RPMI7951 (cell line): Measurements from ENCODE around the gene FBXO30. TPM values are rescaled to one million over a fixed set of nuclear protein-coding genes. Genes with fewer than 3 reads are reported as not detected.

Experiments
- DNase-seq: peaks from one replicate; pipeline ENCODE4 v3.0.0-alpha.2; 2012; ENCODE audit warnings: low read depth
- total RNA-seq: library from RNA; depleted of rRNA; stranded (reverse); fragments of >200 nt; shearing (Covaris generic); gene quantifications from 2 replicates; pipeline ENCODE4 v1.2.3, GENCODE V29; 2014

FBXO30 gene
- total RNA-seq, 1 experiment from 2014 or later = 12.1 TPM

GRCh38 chr6:145819994-145820393, 5.4 kb upstream of the FBXO30 start:
- DNase-seq = no peak

- no peak for DNase-seq
Observed at GRCh38 chr6:145818796-145819195, 4.2 kb upstream of the FBXO30 start.

- DNase-seq = no peak
Observed at GRCh38 chr6:145816392-145816791, 1.8 kb upstream of the FBXO30 start.

GRCh38 chr6:145815309-145816274, 997 bp upstream of the FBXO30 start:
- peak; percentile 35 for DNase-seq

GRCh38 chr6:145814035-145814500, 527 bp downstream of the FBXO30 start:
- peak; percentile 60 for DNase-seq

GRCh38 chr6:145813285-145814034, 1.1 kb downstream of the FBXO30 start:
- DNase-seq = peak; percentile 73

- no peak for DNase-seq
Observed at GRCh38 chr6:145811741-145812140, 2.9 kb downstream of the FBXO30 start.

- no peak for DNase-seq
Observed at GRCh38 chr6:145809785-145810184, 4.8 kb downstream of the FBXO30 start.

- no peak for DNase-seq
Observed at GRCh38 chr6:145809211-145809610, 5.4 kb downstream of the FBXO30 start.

- no peak for DNase-seq
Observed at GRCh38 chr6:145808239-145808638, 6.4 kb downstream of the FBXO30 start.

- DNase-seq = no peak
Observed at GRCh38 chr6:145802141-145802540, 12.5 kb downstream of the FBXO30 start.

GRCh38 chr6:145801021-145801420, 13.6 kb downstream of the FBXO30 start:
- DNase-seq = no peak

GRCh38 chr6:145798530-145798929, 16.1 kb downstream of the FBXO30 start:
- no peak for DNase-seq

GRCh38 chr6:145789443-145789842, 25.2 kb downstream of the FBXO30 start:
- DNase-seq = peak; percentile 31

- DNase-seq = no peak
Observed at GRCh38 chr6:145787688-145788087, 26.9 kb downstream of the FBXO30 start.

- no peak for DNase-seq
Observed at GRCh38 chr6:145784683-145785082, 29.9 kb downstream of the FBXO30 start.

GRCh38 chr6:145783796-145784195, 30.8 kb downstream of the FBXO30 start:
- no peak for DNase-seq

- no peak for DNase-seq
Observed at GRCh38 chr6:145772846-145773245, 41.7 kb downstream of the FBXO30 start.

- no peak for DNase-seq
Observed at GRCh38 chr6:145765449-145765848, 49.1 kb downstream of the FBXO30 start.

- DNase-seq = no peak
Observed at GRCh38 chr6:145763742-145764141, 50.9 kb downstream of the FBXO30 start.

GRCh38 chr6:145761584-145761983, 53.0 kb downstream of the FBXO30 start:
- DNase-seq = peak; percentile 3

- DNase-seq = no peak
Observed at GRCh38 chr6:145758113-145758512, 56.5 kb downstream of the FBXO30 start.
